NCI-H2171 (cell line): ENCODE data around the gene SLC37A4.
A peak's percentile ranks its signal among the peaks of the same experiment; 100 is the strongest.
"Not testable (repeated sequence)": the region's sequence is repeated elsewhere in the genome, so short reads cannot be mapped to it uniquely, and the experiment has no call there.

Experiments used
- DNase-seq: peaks from one replicate; lab custom pipeline; 2025; lab: John Stamatoyannopoulos, UW

Gene SLC37A4

DNA sequence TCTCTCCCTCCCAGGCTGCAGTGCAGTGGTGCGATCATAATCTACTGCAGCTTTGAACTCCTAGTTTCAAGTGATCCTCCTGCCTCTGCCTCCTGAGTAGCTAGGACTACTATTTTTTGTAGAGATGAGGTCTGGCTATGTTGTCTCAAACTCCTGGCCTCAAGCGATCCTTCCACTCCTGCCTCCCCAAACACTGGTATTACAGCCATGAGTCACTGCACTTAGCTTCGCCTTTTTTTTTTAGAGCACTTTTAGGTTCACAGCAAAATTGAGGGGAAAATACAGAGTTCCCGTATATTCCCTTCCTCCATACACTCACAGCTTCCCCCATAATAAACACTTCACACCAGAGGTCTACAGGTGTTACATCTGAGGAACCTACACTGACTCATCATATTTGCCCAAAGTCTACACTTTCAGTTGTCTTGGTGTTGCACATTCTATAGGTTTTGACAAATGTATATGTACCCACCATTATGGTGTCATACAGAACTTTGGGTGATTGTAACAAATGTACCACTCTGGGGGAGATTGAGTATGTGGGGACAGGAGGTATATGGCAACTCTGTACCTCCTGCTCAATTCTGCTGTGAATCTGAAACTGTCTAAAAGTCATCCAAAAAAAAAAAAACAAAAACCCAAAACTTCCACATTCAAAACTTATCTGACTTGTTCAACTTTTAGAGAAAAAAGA is 11.3 kb upstream of the SLC37A4 start:
- DNase-seq: no peak

GRCh38 chr11:119039471-119039870 is 8.8 kb upstream of the SLC37A4 start:
- DNase-seq: not testable (repeated sequence)

- DNase-seq: no peak
Observed at GRCh38 chr11:119038884-119039283, 8.2 kb upstream of the SLC37A4 start.

DNA sequence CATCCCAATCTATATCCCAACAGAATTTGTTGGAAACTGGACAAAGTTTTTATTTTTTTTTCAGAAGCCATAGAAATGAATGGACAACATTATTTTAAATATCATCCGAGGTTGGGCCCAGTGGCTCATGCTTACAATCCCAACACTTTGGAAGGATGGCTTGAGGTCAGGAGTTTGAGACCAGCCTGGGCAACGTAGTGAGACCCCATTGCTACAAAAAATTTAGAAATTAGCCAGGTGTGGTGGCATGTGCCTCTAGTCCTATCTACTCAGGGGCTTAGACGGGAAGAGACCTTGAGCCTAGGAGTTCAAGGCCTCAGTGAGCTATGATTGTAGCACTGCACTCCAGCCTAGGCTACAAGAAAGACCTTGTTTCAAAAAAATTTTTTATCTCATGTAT is 4.1 kb upstream of the SLC37A4 start:
- no peak for DNase-seq

GRCh38 chr11:119033421-119033820 is 2.7 kb upstream of the SLC37A4 start:
- not testable (repeated sequence) for DNase-seq

- no peak for DNase-seq
Observed at GRCh38 chr11:119031912-119032280, 1.2 kb upstream of the SLC37A4 start.

DNA sequence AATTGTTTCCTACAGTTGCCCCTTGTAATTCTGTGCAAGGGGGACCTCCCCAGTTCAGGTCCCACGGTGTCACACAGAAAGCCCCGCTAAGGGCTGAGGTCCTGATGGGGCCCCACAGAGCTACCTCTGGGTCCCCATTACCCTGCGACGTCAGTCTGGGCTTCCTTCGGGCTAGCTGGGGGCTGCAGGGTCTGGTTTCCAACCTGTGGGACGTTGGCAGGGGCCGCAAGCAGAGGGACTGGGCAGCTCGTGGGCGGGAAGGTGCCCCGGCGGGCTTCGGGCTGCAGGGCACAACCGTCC is 698 bp downstream of the SLC37A4 start:
- DNase-seq: no peak

DNA sequence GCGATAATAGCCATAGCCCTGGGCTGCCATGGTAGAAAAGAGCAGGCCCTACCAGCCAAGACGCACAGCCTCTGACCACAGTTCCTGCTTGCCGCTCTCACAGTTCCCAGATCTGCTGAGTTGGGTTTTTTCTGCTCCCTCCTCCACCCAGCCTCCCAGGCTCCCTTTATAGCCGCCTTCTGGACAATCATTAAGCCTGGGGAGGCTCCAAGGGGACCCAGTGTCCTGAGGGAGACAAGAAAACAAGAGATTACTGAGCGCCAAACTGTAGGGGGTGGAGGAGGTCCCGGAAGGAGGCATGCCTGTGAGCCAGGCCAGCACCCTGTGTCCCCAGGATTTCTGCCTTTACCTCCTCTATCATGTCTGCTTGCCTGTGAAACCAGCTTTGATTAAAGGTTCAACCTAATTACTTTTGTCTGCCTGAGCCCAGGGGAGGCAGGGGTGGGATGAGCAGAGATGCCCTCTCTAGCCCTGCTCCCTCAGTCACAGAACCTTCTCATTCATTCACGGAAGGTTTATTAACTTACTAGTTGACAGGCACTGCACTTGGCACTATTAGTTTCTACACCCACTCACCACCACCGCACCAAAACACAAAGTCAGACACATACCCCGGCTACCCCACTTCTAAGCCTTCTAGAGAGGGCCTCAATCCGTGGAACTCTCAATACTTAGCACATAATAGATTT is 1.2 kb downstream of the SLC37A4 start:
- DNase-seq: no peak

DNA sequence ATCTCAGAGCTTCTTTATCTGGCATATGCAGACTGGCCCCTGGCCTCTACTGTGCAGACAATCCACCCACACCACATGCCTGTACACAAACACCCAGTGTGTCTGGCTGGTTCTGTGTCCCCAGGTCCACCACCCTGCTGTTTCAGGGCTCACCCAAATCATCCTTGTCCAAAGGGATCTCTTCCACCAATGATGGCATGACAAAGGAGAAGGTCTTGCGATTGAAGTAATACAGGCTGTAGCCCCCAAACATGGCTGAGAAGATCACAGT is 1.7 kb downstream of the SLC37A4 start:
- DNase-seq: no peak

GRCh38 chr11:119028346-119029068 is 2.2 kb downstream of the SLC37A4 start:
- DNase-seq: no peak

DNA sequence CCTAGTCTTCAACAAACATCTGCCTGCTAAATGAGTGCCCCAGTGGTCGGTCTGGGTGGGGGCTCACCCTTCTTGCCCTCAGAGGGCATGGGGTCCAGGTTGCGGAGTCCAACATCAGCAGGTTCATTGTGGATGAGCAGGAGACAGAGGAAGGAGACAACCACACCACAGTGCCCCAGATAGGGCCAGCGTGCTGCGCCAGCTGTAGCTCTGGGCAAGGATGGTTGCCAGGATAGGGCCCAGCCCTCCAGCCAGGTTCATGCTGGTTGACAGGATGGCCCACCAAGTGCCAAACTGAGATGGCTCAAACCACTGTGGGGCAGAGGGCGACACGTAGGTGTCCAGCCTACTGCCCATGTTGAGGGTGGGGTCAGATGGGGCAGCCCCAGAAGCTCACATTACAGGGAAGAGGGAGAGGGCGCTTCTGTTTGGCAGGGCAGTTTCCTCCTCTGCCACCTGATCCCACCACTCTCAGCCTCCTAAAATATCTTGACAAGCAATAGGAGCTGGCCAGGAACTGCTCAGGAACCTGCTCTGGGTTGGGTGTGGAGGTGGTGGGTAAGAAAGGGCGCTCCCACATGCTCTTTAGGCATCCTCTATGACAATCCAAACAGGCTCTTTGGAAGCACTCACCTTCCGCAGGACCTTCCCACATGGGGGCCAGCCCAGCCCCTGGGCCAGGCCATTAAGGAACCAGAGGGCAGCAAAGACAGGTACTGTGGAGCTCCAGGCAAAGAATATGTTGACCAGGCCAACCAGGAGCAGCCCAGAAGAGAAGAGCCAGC is 2.9 kb downstream of the SLC37A4 start:
- DNase-seq: no peak

GRCh38 chr11:119026970-119027369 is 3.7 kb downstream of the SLC37A4 start:
- no peak for DNase-seq

DNA sequence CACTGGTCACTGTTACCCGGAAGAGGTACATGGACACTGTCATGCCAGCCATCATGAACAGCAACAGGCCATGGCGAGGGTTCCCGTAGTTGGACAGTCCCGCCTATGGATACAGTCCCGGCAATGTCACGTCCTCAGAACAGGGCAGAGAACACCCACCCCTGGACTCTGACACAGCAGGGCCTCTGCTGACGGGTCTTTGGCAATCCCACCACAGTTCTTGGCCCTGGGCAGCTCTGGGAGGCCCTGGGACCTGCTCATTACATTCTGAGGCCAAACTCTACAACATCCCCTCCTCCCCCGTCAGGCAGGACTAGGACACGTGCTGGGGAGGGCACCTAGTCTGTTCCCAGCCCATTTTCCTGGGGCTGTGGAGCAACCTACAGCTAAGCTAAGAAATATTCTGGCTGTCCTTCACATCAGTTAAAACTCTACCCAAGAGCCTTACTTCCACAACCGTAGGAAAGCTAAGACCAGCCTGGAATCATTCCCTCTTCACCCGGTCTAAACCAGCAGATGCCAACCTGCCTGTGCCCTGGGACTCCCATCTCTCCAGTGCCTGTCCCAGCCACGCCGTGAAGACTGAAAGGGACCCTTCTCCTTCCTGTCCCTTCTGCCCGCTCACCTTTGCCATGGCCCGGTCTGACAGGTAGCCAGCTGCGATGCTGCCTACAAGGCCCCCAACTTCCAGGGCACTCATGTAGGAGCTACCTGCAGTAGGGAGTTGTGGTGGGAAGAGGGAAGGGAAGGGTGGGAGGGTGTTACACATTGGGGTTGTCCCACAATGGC is 4.5 kb downstream of the SLC37A4 start:
- no peak for DNase-seq

DNA sequence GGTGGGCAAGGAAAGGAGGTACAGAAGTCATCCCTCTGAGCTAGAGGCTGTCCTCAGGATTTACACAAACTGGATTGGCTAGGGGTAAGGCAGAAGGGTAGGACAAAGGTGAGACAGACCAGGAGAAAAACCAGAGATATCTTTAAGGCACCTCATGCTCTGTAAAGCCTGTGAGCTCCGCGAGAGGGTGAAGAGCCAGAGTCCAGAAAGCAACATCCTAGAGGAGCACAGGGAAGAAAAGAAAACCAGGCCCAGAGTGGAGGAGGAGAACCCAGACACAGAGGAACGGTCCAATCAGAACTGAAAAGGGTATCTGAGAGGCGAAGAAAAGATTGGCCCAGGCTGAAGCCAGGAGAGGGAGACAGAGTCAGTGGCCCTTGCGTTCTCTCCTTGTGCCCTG is 5.1 kb downstream of the SLC37A4 start:
- DNase-seq: no peak

DNA sequence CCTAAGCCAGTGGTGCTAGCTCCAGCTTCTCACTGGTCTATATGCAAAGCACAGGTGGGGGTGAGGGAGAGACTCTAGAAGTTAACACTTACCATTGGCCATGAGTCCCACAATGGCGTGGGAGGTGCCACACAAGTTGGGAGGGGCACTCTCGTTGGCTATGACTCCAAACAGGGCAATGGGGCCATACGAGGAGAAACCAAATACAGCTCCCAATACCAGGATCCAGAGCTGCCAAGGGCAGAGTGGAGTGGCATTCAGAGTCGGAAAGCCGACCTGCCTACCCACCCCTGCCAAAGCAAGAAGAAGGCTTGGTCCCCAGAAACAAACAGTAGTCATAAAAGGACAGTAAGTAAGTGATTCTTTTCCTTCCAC is 5.6 kb downstream of the SLC37A4 start:
- no peak for DNase-seq

DNA sequence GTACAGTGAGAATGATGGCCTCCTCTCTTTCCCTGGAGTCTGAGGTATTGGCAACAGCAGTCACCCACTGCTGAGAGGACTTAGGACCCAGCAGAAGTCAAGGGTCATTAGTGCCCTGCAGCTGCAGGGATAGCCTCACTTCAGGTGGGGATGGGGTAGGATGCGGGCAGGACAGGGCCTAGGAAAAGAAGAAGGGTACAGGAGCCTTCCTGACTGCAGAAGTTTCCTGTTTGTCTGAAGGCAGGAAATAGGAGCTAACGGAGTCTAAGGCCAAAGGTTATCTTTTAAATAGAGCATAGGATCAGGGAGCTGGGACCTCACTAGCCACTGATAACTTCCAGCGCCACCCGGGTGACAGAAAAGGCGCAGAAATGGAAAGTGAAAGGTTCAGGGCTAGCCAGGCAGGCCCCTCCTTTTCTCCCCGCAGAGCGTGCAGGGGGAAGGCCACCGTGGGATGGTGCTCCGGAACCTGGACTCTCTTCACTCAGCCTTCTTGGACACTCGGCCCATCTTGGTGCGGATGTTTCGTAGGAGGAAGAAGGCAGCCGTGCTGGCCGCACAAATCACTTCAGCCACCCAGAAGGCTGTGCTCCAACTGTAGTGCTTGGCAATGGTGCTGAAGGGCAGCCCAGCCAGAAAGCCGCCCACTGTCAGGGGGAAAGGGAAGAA is 6.1 kb downstream of the SLC37A4 start:
- DNase-seq: no peak

DNA sequence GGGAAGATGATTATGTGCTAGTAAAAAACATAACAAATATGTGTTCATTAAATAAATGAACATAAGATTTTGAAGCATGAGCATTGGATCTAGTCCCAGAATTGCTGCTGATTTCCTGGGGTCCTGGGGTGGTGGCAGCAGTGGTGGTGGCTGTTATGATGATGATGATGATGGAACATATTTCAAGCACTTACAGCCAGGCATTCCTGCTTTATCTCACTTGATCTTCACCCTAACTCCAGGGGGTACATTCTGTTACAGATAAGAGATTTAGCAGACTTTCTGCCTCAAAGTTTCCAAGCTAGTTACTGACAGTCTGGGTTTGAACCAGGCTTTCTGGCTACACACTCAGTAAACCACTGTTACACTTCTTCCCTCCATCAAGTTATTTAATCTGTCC is 6.9 kb downstream of the SLC37A4 start:
- DNase-seq: no peak

DNA sequence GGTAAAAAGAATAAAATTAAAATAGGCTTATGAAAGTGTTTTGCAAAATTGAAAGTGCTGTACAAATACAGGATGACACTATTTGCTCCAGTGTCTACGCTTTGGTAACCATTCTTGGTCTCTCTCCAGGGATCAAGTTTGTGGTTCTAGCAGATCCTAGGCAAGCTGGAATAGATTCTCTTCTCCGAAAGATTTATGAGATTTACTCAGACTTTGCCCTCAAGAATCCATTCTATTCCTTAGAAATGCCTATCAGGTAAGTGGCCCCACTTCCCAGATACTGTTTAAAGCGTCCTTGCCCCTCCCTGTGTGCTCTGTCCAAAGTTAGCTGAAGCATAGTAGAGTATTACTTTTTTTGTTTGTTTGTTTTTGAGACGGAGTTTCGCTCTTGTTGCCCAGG is 9.0 kb downstream of the SLC37A4 start:
- DNase-seq: no peak

DNA sequence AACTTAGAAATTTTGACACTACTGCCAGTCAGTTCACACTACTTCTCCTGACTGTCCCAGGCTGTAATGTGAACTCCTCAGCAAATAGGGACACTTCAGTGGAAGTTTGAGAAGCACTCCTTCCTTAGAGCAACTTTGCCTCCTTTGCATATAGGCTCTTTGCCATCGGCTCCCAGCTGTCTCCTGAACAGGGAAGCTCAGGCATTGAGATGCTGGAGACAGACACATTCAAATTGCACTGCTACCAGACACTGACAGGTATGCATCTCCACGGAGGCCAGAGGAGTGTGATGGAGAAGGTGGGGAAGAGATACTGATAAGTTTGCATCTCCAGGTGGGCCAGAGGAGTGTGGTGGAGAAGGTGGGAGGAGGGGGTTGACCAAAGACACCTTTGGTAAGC is 10.7 kb downstream of the SLC37A4 start:
- DNase-seq: no peak

DNA sequence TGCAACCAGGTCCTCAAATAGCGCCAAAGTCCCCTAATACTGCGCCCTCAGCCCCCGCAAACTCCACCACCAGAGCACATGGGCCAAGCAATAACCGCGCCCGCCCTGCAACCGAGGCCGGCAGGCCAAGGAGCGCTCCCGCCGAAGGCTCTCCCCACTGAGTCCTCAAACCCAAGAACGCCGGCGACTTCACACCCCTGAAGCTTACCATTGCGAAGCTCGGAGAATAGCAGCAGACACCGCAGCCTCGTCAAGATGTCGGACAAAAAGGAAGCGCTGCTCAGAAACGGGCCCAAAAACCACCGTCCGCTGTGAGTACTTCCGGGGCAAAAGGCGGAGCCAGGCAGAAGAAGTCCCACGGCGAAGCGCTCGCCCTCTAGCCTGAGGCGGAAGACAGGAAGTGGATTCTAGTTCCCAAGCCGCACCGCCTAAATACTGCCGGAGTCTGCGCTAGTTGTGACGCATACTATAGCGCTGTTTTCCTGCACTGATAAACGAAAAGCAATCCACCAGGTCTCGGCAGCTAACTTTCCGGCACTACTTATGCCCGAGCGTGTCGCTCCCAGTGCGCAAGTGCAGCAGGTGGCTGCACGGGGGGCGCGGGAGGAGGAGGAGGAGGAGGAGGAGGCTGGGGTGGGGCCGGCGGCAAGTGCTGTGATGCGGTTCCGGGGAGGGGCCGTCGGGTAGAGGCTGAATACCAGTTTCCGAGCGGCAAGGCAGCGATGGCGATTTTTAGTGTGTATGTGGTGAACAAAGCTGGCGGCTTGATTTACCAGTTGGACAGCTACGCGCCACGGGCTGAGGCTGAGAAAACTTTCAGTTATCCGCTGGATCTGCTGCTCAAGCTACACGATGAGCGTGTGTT is 12.4 kb downstream of the SLC37A4 start, which contains the start of the genes RPS25 and TRAPPC4:
TSS of gene RPS25 (minus strand) at position 270 of the 865 bp plus-strand sequence. CDS start at position 211, 59 bp downstream.
TSS of gene TRAPPC4 (plus strand) at position 693 of the 865 bp plus-strand sequence. CDS start at position 723, 30 bp downstream.
- peak; percentile 75 for DNase-seq
